Measurements from ENCODE around the gene PGAP3. TPM values are rescaled to one million over a fixed set of nuclear protein-coding genes. Genes with fewer than 3 reads are reported as not detected.
"Not testable (repeated sequence)": the region's sequence is repeated elsewhere in the genome, so short reads cannot be mapped to it uniquely, and the experiment has no call there.

Gene PGAP3
- total RNA-seq, 1 donor from 2014 or later: 24.9 TPM

GRCh38 chr17:39716879-39717536 lies 29.2 kb upstream of the PGAP3 start:
- no peaks in the 10 kb centered on the region for H3K9me3 Mint-ChIP-seq (ENCODE audit: low read depth)
- no peaks in the 10 kb centered on the region for H3K4me1 Mint-ChIP-seq (ENCODE audit: low read depth)
- no peak overlapping the region for H3K27ac Mint-ChIP-seq (ENCODE audit: unreplicated experiment)
- peaks cover 28% of the 10 kb centered on the region for H3K36me3 Mint-ChIP-seq (ENCODE audit: low read depth)
- no peaks in the 10 kb centered on the region for H3K27me3 Mint-ChIP-seq (ENCODE audit: low read depth)
- no peak overlapping the region for H3K4me3 Mint-ChIP-seq (ENCODE audit: unreplicated experiment)
- no peak for DNase-seq (ENCODE audit: low spot score)
- TF ChIP-seq CTCF (IDR thresholded peaks at IDR 0.05): no peak

GRCh38 chr17:39716073-39716818 lies 28.4 kb upstream of the PGAP3 start:
- no peaks in the 10 kb centered on the region for H3K9me3 Mint-ChIP-seq (ENCODE audit: low read depth)
- no peak for DNase-seq (ENCODE audit: low spot score)
- peaks cover 28% of the 10 kb centered on the region for H3K36me3 Mint-ChIP-seq (ENCODE audit: low read depth)
- TF ChIP-seq CTCF (IDR thresholded peaks at IDR 0.05): no peak
- no peaks in the 10 kb centered on the region for H3K27me3 Mint-ChIP-seq (ENCODE audit: low read depth)
- H3K4me1 Mint-ChIP-seq (ENCODE audit: low read depth): no peaks in the 10 kb centered on the region
- no peak overlapping the region for H3K4me3 Mint-ChIP-seq (ENCODE audit: unreplicated experiment)
- H3K27ac Mint-ChIP-seq (ENCODE audit: unreplicated experiment): no peak overlapping the region

GRCh38 chr17:39715375-39716072 lies 27.7 kb upstream of the PGAP3 start:
- no peaks in the 10 kb centered on the region for H3K4me1 Mint-ChIP-seq (ENCODE audit: low read depth)

GRCh38 chr17:39714234-39714633 lies 26.4 kb upstream of the PGAP3 start:
- H3K9me3 Mint-ChIP-seq (ENCODE audit: low read depth): no peaks in the 10 kb centered on the region
- no peak for TF ChIP-seq CTCF (IDR thresholded peaks at IDR 0.05)

More at GRCh38 chr17:39715375-39716072, 27.7 kb upstream of the PGAP3 start:
- no peak overlapping the region for H3K27ac Mint-ChIP-seq (ENCODE audit: unreplicated experiment)
- H3K27me3 Mint-ChIP-seq (ENCODE audit: low read depth): no peaks in the 10 kb centered on the region
- no peaks in the 10 kb centered on the region for H3K9me3 Mint-ChIP-seq (ENCODE audit: low read depth)
- TF ChIP-seq CTCF (IDR thresholded peaks at IDR 0.05): no peak
- no peak overlapping the region for H3K4me3 Mint-ChIP-seq (ENCODE audit: unreplicated experiment)
- H3K36me3 Mint-ChIP-seq (ENCODE audit: low read depth): peaks cover 28% of the 10 kb centered on the region
- no peak for DNase-seq (ENCODE audit: low spot score)

GRCh38 chr17:39711851-39712250 lies 24.0 kb upstream of the PGAP3 start:
- no peak for TF ChIP-seq CTCF (IDR thresholded peaks at IDR 0.05)
- DNase-seq (ENCODE audit: low spot score): no peak
- Mint-ChIP-seq H3K4me3 (ENCODE audit: unreplicated experiment) (no peak overlapping the region), H3K36me3 (ENCODE audit: low read depth) (peaks cover 20% of the 10 kb centered on the region), H3K4me1 (ENCODE audit: low read depth) (no peaks in the 10 kb centered on the region), H3K9me3 (ENCODE audit: low read depth) (no peaks in the 10 kb centered on the region), H3K27ac (ENCODE audit: unreplicated experiment) (no peak overlapping the region), H3K27me3 (ENCODE audit: low read depth) (no peaks in the 10 kb centered on the region)

More at GRCh38 chr17:39714234-39714633, 26.4 kb upstream of the PGAP3 start:
- H3K27me3 Mint-ChIP-seq (ENCODE audit: low read depth): no peaks in the 10 kb centered on the region
- H3K36me3 Mint-ChIP-seq (ENCODE audit: low read depth): peaks cover 24% of the 10 kb centered on the region
- H3K4me3 Mint-ChIP-seq (ENCODE audit: unreplicated experiment): no peak overlapping the region
- no peak for DNase-seq (ENCODE audit: low spot score)
- no peak overlapping the region for H3K27ac Mint-ChIP-seq (ENCODE audit: unreplicated experiment)
- H3K4me1 Mint-ChIP-seq (ENCODE audit: low read depth): no peaks in the 10 kb centered on the region

- DNase-seq (ENCODE audit: low spot score); H3K27me3 Mint-ChIP-seq (ENCODE audit: low read depth): not testable (repeated sequence)
- H3K36me3 Mint-ChIP-seq (ENCODE audit: low read depth): peaks cover 20% of the 10 kb centered on the region
Measured at GRCh38 chr17:39711071-39711470, 23.2 kb upstream of the PGAP3 start.

More at GRCh38 chr17:39711071-39711470, 23.2 kb upstream of the PGAP3 start:
- not testable (repeated sequence) for H3K27ac Mint-ChIP-seq (ENCODE audit: unreplicated experiment); H3K4me1 Mint-ChIP-seq (ENCODE audit: low read depth); H3K4me3 Mint-ChIP-seq (ENCODE audit: unreplicated experiment); H3K9me3 Mint-ChIP-seq (ENCODE audit: low read depth)

Measured in chondrocyte (in vitro differentiated cells).